ENCODE results near the gene PINLYP.

Gene PINLYP

GRCh38 chr19:43560687-43561086 lies 14.9 kb upstream of the PINLYP start:
- DNase-seq (ENCODE audit: low read depth): peak; percentile 24
- H3K4me3 ChIP-seq (ENCODE audit: low read length): no peak overlapping the region
- no peak for TF ChIP-seq CTCF (IDR thresholded peaks at IDR 0.05; ENCODE audit: insufficient read depth, low read depth, low read length, missing control alignments)

GRCh38 chr19:43561139-43561970 lies 14.2 kb upstream of the PINLYP start:
- no peak for TF ChIP-seq CTCF (IDR thresholded peaks at IDR 0.05; ENCODE audit: insufficient read depth, low read depth, low read length, missing control alignments)
- no peak for DNase-seq (ENCODE audit: low read depth)
- no peak overlapping the region for H3K4me3 ChIP-seq (ENCODE audit: low read length)

GRCh38 chr19:43562226-43562697 lies 13.3 kb upstream of the PINLYP start:
- no peak for TF ChIP-seq CTCF (IDR thresholded peaks at IDR 0.05; ENCODE audit: insufficient read depth, low read depth, low read length, missing control alignments)
- no peak for DNase-seq (ENCODE audit: low read depth)
- H3K4me3 ChIP-seq (ENCODE audit: low read length): no peak overlapping the region

GRCh38 chr19:43562698-43563241 lies 12.8 kb upstream of the PINLYP start:
- no peak overlapping the region for H3K4me3 ChIP-seq (ENCODE audit: low read length)
- peak; percentile 52 for DNase-seq (ENCODE audit: low read depth)
- no peak for TF ChIP-seq CTCF (IDR thresholded peaks at IDR 0.05; ENCODE audit: insufficient read depth, low read depth, low read length, missing control alignments)

- DNase-seq (ENCODE audit: low read depth): no peak
- TF ChIP-seq CTCF (IDR thresholded peaks at IDR 0.05; ENCODE audit: insufficient read depth, low read depth, low read length, missing control alignments): no peak
- no peak overlapping the region for H3K4me3 ChIP-seq (ENCODE audit: low read length)
Observed at GRCh38 chr19:43563816-43564457, 11.7 kb upstream of the PINLYP start.

- H3K4me3 ChIP-seq (ENCODE audit: low read length): no peak overlapping the region
- no peak for DNase-seq (ENCODE audit: low read depth)
- TF ChIP-seq CTCF (IDR thresholded peaks at IDR 0.05; ENCODE audit: insufficient read depth, low read depth, low read length, missing control alignments): no peak
Observed at GRCh38 chr19:43564800-43565199, 10.8 kb upstream of the PINLYP start.

Measured in epithelial cell of esophagus (primary cell).